Measurements from ENCODE around the gene HCFC1R1. TPM values are rescaled to one million over a fixed set of nuclear protein-coding genes. Genes with fewer than 3 reads are reported as not detected.

Gene HCFC1R1
- total and polyA plus RNA-seq, 5 donors from 2014 or later: 12.9 to 20.7 (median 18.2) TPM

GRCh38 chr16:3007059-3007956 is 16.4 kb downstream of the HCFC1R1 start:
- peak overlapping the region in 2 of 3 donors; percentile 42 to 54 for H3K27ac Mint-ChIP-seq
- peak in 1 of 3 donors; percentile 56 for DNase-seq
- H3K36me3 Mint-ChIP-seq: no peaks in the 10 kb centered on the region

GRCh38 chr16:3004781-3005284 is 18.9 kb downstream of the HCFC1R1 start:
- Mint-ChIP-seq H3K4me3 (peak overlapping the region; percentile 19 to 84 (median 77)), H3K27me3 (peaks cover 24% of the 10 kb centered on the region), H3K4me1 (peaks cover 9 to 33% (median 17%) of the 10 kb centered on the region in 4 donors), H3K9me3 (no peaks in the 10 kb centered on the region), H3K36me3 (no peaks in the 10 kb centered on the region), H3K27ac (peak overlapping the region in 1 of 3 donors; percentile 38)
- Histone ChIP-seq H3K4me1 (ENCODE audit: control insufficient read depth, insufficient read depth, low read length, poor library complexity, severe bottlenecking) (peaks cover 33% of the 10 kb centered on the region), H3K27ac (ENCODE audit: insufficient read depth, low read length, poor library complexity, severe bottlenecking) (no peak overlapping the region), H3K4me3 (ENCODE audit: low read depth, low read length) (no peak overlapping the region), H3K36me3 (ENCODE audit: control insufficient read depth, insufficient read depth, low read length) (no peaks in the 10 kb centered on the region), H3K9me3 (ENCODE audit: control insufficient read depth in 2 of 2, low read length in 2 of 2) (no peaks in the 10 kb centered on the region), H3K27me3 (ENCODE audit: control insufficient read depth, insufficient read depth, low read length) (no peaks in the 10 kb centered on the region)
- ATAC-seq (ENCODE audit: low read depth in 2 of 2) (no peak), DNase-seq (no peak)

More at GRCh38 chr16:3007059-3007956, 16.4 kb downstream of the HCFC1R1 start:
- H3K4me3 Mint-ChIP-seq: peak overlapping the region; percentile 38 to 81 (median 71)
- no peaks in the 10 kb centered on the region for H3K9me3 Mint-ChIP-seq
- Histone ChIP-seq H3K4me3 (ENCODE audit: low read depth, low read length) (no peak overlapping the region), H3K9me3 (ENCODE audit: control insufficient read depth in 2 of 2, low read length in 2 of 2) (no peaks in the 10 kb centered on the region), H3K27ac (ENCODE audit: insufficient read depth, low read length, poor library complexity, severe bottlenecking) (no peak overlapping the region), H3K36me3 (ENCODE audit: control insufficient read depth, insufficient read depth, low read length) (no peaks in the 10 kb centered on the region), H3K4me1 (ENCODE audit: control insufficient read depth, insufficient read depth, low read length, poor library complexity, severe bottlenecking) (peaks cover 33% of the 10 kb centered on the region), H3K27me3 (ENCODE audit: control insufficient read depth, insufficient read depth, low read length) (no peaks in the 10 kb centered on the region)
- no peak for ATAC-seq (ENCODE audit: low read depth in 2 of 2)
- peaks cover 9 to 33% (median 17%) of the 10 kb centered on the region in 4 donors for H3K4me1 Mint-ChIP-seq
- peaks cover 25% of the 10 kb centered on the region for H3K27me3 Mint-ChIP-seq

GRCh38 chr16:3004319-3004718 is 19.4 kb downstream of the HCFC1R1 start:
- no peak overlapping the region for H3K4me3 Mint-ChIP-seq
- ATAC-seq (ENCODE audit: low read depth in 2 of 2): no peak
- peaks cover 27% of the 10 kb centered on the region for H3K27me3 Mint-ChIP-seq
- H3K27ac Mint-ChIP-seq: no peak overlapping the region
- no peaks in the 10 kb centered on the region for H3K9me3 ChIP-seq (ENCODE audit: control insufficient read depth in 2 of 2, low read length in 2 of 2)
- H3K4me1 Mint-ChIP-seq: peaks cover 9 to 33% (median 17%) of the 10 kb centered on the region in 4 donors
- H3K4me3 ChIP-seq (ENCODE audit: low read depth, low read length): no peak overlapping the region
- peaks cover 33% of the 10 kb centered on the region for H3K4me1 ChIP-seq (ENCODE audit: control insufficient read depth, insufficient read depth, low read length, poor library complexity, severe bottlenecking)
- no peaks in the 10 kb centered on the region for H3K9me3 Mint-ChIP-seq
- H3K36me3 ChIP-seq (ENCODE audit: control insufficient read depth, insufficient read depth, low read length): no peaks in the 10 kb centered on the region
- no peak overlapping the region for H3K27ac ChIP-seq (ENCODE audit: insufficient read depth, low read length, poor library complexity, severe bottlenecking)
- no peaks in the 10 kb centered on the region for H3K36me3 Mint-ChIP-seq
- no peak for DNase-seq
- no peaks in the 10 kb centered on the region for H3K27me3 ChIP-seq (ENCODE audit: control insufficient read depth, insufficient read depth, low read length)

- Mint-ChIP-seq H3K27ac (no peak overlapping the region), H3K36me3 (no peaks in the 10 kb centered on the region), H3K4me3 (peak overlapping the region; percentile 68 to 90 (median 84)), H3K4me1 (peaks cover 8 to 30% (median 17%) of the 10 kb centered on the region in 4 donors), H3K9me3 (no peaks in the 10 kb centered on the region), H3K27me3 (peaks cover 27% of the 10 kb centered on the region)
- no peaks in the 10 kb centered on the region for H3K36me3 ChIP-seq (ENCODE audit: control insufficient read depth, insufficient read depth, low read length)
- ATAC-seq (ENCODE audit: low read depth in 2 of 2): peak; percentile 99
- H3K9me3 ChIP-seq (ENCODE audit: control insufficient read depth in 2 of 2, low read length in 2 of 2): no peaks in the 10 kb centered on the region
- H3K4me1 ChIP-seq (ENCODE audit: control insufficient read depth, insufficient read depth, low read length, poor library complexity, severe bottlenecking): peaks cover 30% of the 10 kb centered on the region
- no peaks in the 10 kb centered on the region for H3K27me3 ChIP-seq (ENCODE audit: control insufficient read depth, insufficient read depth, low read length)
- no peak overlapping the region for H3K4me3 ChIP-seq (ENCODE audit: low read depth, low read length)
- H3K27ac ChIP-seq (ENCODE audit: insufficient read depth, low read length, poor library complexity, severe bottlenecking): no peak overlapping the region
- peak; percentile 94 to 100 (median 97) for DNase-seq
These were observed 20.0 kb downstream of the HCFC1R1 start for GRCh38 chr16:3003582-3004270.

- Mint-ChIP-seq H3K36me3 (no peaks in the 10 kb centered on the region), H3K4me1 (peaks cover 3 to 9% (median 7%) of the 10 kb centered on the region in 4 donors), H3K27me3 (peaks cover 13% of the 10 kb centered on the region), H3K9me3 (no peaks in the 10 kb centered on the region), H3K4me3 (peak overlapping the region in 1 of 4 donors; percentile 67), H3K27ac (no peak overlapping the region)
- no peaks in the 10 kb centered on the region for H3K36me3 ChIP-seq (ENCODE audit: control insufficient read depth, insufficient read depth, low read length)
- no peak overlapping the region for H3K27ac ChIP-seq (ENCODE audit: insufficient read depth, low read length, poor library complexity, severe bottlenecking)
- no peak for ATAC-seq (ENCODE audit: low read depth in 2 of 2)
- H3K9me3 ChIP-seq (ENCODE audit: control insufficient read depth in 2 of 2, low read length in 2 of 2): no peaks in the 10 kb centered on the region
- H3K4me1 ChIP-seq (ENCODE audit: control insufficient read depth, insufficient read depth, low read length, poor library complexity, severe bottlenecking): peaks cover 9% of the 10 kb centered on the region
- no peaks in the 10 kb centered on the region for H3K27me3 ChIP-seq (ENCODE audit: control insufficient read depth, insufficient read depth, low read length)
- DNase-seq: no peak
- H3K4me3 ChIP-seq (ENCODE audit: low read depth, low read length): no peak overlapping the region
These were observed 22.4 kb downstream of the HCFC1R1 start for GRCh38 chr16:3001316-3001715.

GRCh38 chr16:3000540-3000939 is 23.2 kb downstream of the HCFC1R1 start:
- Histone ChIP-seq H3K27ac (ENCODE audit: insufficient read depth, low read length, poor library complexity, severe bottlenecking) (no peak overlapping the region), H3K27me3 (ENCODE audit: control insufficient read depth, insufficient read depth, low read length) (no peaks in the 10 kb centered on the region), H3K4me1 (ENCODE audit: control insufficient read depth, insufficient read depth, low read length, poor library complexity, severe bottlenecking) (peaks cover 9% of the 10 kb centered on the region), H3K36me3 (ENCODE audit: control insufficient read depth, insufficient read depth, low read length) (no peaks in the 10 kb centered on the region), H3K9me3 (ENCODE audit: control insufficient read depth in 2 of 2, low read length in 2 of 2) (no peaks in the 10 kb centered on the region), H3K4me3 (ENCODE audit: low read depth, low read length) (no peak overlapping the region)
- Mint-ChIP-seq H3K27me3 (peaks cover 13% of the 10 kb centered on the region), H3K4me3 (peak overlapping the region in 1 of 4 donors; percentile 15), H3K27ac (no peak overlapping the region), H3K9me3 (no peaks in the 10 kb centered on the region), H3K4me1 (peaks cover 3 to 9% (median 6%) of the 10 kb centered on the region in 4 donors), H3K36me3 (no peaks in the 10 kb centered on the region)
- DNase-seq (no peak), ATAC-seq (ENCODE audit: low read depth in 2 of 2) (no peak)

- Mint-ChIP-seq H3K4me1 (peaks cover 2 to 9% (median 5%) of the 10 kb centered on the region in 4 donors), H3K27me3 (peaks cover 13% of the 10 kb centered on the region), H3K27ac (no peak overlapping the region), H3K36me3 (no peaks in the 10 kb centered on the region), H3K9me3 (no peaks in the 10 kb centered on the region), H3K4me3 (no peak overlapping the region)
- no peak overlapping the region for H3K27ac ChIP-seq (ENCODE audit: insufficient read depth, low read length, poor library complexity, severe bottlenecking)
- H3K9me3 ChIP-seq (ENCODE audit: control insufficient read depth in 2 of 2, low read length in 2 of 2): no peaks in the 10 kb centered on the region
- no peak for ATAC-seq (ENCODE audit: low read depth in 2 of 2)
- no peaks in the 10 kb centered on the region for H3K36me3 ChIP-seq (ENCODE audit: control insufficient read depth, insufficient read depth, low read length)
- peaks cover 6% of the 10 kb centered on the region for H3K4me1 ChIP-seq (ENCODE audit: control insufficient read depth, insufficient read depth, low read length, poor library complexity, severe bottlenecking)
- no peak for DNase-seq
- H3K4me3 ChIP-seq (ENCODE audit: low read depth, low read length): no peak overlapping the region
- H3K27me3 ChIP-seq (ENCODE audit: control insufficient read depth, insufficient read depth, low read length): no peaks in the 10 kb centered on the region
These were observed 23.8 kb downstream of the HCFC1R1 start for GRCh38 chr16:2999929-3000328.
